Amniotic epithelial cell (primary cell): Measurements from ENCODE around the gene KCTD5.

Experiments
- DNase-seq: peaks from one replicate; pipeline ENCODE4 v3.0.0-alpha.2; 2010; ENCODE audit warnings: low read depth

Gene KCTD5

GRCh38 chr16:2697401-2697948, 15.2 kb downstream of the KCTD5 start:
- DNase-seq, result no peak

- DNase-seq, result no peak
Measured at GRCh38 chr16:2698103-2698870, 16.0 kb downstream of the KCTD5 start.

GRCh38 chr16:2698965-2699750, 16.8 kb downstream of the KCTD5 start:
- DNase-seq, result no peak

- no peak for DNase-seq
Measured at GRCh38 chr16:2699791-2700600, 17.7 kb downstream of the KCTD5 start.

GRCh38 chr16:2700786-2701185, 18.5 kb downstream of the KCTD5 start:
- no peak for DNase-seq

GRCh38 chr16:2701272-2701671, 18.9 kb downstream of the KCTD5 start:
- no peak for DNase-seq

GRCh38 chr16:2701713-2702437, 19.6 kb downstream of the KCTD5 start:
- DNase-seq, result no peak

GRCh38 chr16:2702438-2702825, 20.1 kb downstream of the KCTD5 start:
- no peak for DNase-seq

- no peak for DNase-seq
Measured at GRCh38 chr16:2702871-2703745, 20.8 kb downstream of the KCTD5 start.

GRCh38 chr16:2704166-2704982, 22.1 kb downstream of the KCTD5 start:
- no peak for DNase-seq

GRCh38 chr16:2704983-2705275, 22.6 kb downstream of the KCTD5 start:
- no peak for DNase-seq

GRCh38 chr16:2705351-2705750, 23.0 kb downstream of the KCTD5 start:
- DNase-seq, result no peak

- no peak for DNase-seq
Measured at GRCh38 chr16:2706085-2706484, 23.8 kb downstream of the KCTD5 start.

- DNase-seq, result no peak
Measured at GRCh38 chr16:2706611-2707311, 24.4 kb downstream of the KCTD5 start.

- no peak for DNase-seq
Measured at GRCh38 chr16:2707368-2708289, 25.3 kb downstream of the KCTD5 start.

GRCh38 chr16:2708290-2708639, 25.9 kb downstream of the KCTD5 start:
- DNase-seq, result no peak

GRCh38 chr16:2708955-2709587, 26.7 kb downstream of the KCTD5 start:
- DNase-seq, result no peak

- DNase-seq, result no peak
Measured at GRCh38 chr16:2709588-2709984, 27.3 kb downstream of the KCTD5 start.
